GM12801 (cell line): ENCODE measurements around the gene FBN1.

Experiments
- TF ChIP-seq, protein P1 (sequence below): IDR thresholded peaks from one replicate; pipeline ENCODE4 v1.5.1; 2011; ENCODE audit warnings: control low read depth; ENCODE audit not compliant: insufficient read length; ENCODE audit errors: extremely low read depth

Gene FBN1

DNA sequence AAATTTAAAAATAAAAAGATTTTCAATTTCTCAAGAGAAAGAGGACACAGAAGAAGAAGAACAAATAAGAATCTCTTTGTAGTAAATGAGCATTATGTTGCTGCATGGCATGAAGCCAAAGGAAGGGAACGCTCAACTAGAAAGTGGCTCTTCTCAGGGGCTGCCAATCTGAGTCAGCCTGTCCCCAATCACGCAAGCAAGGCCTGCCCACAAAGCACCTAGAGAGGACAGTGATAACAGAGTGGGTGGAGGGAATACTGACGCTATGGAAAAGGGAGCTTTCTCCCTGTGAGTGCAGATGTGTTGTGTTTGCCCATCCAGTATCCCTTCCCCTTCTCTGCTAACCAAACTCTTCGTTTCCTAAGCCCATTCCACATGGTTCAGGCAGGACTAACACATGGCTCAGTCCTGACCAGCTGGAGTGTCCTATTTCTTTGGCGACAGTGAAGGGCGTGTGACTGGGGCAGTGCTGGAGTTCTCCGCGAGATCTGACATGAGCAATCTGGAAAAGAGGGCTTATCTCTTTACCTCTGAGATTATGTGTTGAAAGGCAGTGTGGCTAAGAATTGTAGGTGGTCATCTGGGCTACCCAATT, 14.2 kb downstream of the FBN1 start:
- TF ChIP-seq, protein P1, sequence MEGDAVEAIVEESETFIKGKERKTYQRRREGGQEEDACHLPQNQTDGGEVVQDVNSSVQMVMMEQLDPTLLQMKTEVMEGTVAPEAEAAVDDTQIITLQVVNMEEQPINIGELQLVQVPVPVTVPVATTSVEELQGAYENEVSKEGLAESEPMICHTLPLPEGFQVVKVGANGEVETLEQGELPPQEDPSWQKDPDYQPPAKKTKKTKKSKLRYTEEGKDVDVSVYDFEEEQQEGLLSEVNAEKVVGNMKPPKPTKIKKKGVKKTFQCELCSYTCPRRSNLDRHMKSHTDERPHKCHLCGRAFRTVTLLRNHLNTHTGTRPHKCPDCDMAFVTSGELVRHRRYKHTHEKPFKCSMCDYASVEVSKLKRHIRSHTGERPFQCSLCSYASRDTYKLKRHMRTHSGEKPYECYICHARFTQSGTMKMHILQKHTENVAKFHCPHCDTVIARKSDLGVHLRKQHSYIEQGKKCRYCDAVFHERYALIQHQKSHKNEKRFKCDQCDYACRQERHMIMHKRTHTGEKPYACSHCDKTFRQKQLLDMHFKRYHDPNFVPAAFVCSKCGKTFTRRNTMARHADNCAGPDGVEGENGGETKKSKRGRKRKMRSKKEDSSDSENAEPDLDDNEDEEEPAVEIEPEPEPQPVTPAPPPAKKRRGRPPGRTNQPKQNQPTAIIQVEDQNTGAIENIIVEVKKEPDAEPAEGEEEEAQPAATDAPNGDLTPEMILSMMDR = no peak

DNA sequence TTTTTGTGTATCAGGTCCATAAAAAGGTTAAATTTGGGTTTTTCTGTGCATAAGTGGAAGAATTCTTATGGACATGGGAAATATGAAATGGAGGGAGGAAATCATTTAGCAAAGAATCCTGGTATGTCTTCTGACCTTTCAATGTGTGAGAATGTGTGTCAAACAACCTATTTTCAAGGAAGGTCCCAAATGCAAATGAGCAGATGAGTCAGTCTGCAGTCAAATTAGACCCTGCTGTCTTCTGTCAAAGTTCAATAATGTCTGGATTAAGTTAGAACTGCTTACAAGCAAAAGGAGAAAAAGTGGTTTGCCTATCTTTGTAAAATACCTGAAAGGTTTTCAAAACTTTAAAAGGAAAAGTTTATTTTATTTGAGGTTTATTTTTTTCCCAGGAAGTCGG, 15.3 kb downstream of the FBN1 start:
- TF ChIP-seq, protein P1 = no peak

DNA sequence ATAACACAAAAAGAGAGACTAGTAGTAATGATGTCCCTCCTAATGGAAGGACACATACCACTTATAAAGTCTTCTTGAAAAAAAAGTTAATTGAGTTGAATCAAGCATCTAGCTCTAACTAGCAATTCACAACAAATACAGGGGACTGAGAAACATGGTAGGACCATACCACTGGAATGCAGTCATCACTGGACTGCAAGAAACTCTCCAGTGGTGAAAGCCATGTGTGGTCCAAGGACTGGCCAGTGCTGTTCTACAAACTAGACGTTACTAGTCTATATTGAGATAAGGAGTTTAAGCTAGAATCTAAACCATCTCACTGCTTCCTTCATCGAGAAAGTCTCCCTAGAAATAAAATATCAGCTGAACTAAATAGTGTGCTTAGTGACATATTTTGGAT, 16.7 kb downstream of the FBN1 start:
- TF ChIP-seq, protein P1 = no peak

DNA sequence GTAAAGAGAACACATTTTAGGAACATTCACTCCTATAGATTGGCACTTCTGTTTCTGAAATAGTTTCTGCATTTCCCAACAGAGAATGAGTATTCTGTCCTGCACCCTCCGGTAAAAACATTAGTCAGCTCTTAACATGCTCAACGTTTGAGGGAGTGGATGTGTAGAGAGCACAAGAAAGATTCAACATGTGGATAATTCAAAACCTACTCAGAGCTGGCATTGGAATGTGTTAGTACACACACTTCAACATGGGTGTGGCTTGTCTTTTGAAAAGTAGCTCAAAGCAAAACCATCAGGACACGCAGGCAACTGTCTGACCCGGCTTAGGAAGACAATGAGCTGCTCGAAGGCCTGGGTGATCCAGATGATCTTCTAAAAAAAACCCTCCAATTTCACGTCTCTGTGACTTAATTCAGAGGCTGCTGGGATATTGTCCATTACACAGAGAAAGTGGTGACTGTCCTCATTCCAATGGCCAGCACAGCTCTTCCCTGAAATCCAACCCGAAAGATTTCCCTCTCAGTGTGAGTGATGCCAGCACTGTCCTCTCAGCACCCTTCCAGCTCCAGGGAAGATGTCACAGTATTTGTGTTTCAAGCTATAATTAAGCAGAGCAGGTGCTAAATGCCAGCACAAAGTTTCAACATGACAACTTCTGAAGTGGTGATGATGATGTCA, 18.1 kb downstream of the FBN1 start:
- TF ChIP-seq, protein P1 = no peak

DNA sequence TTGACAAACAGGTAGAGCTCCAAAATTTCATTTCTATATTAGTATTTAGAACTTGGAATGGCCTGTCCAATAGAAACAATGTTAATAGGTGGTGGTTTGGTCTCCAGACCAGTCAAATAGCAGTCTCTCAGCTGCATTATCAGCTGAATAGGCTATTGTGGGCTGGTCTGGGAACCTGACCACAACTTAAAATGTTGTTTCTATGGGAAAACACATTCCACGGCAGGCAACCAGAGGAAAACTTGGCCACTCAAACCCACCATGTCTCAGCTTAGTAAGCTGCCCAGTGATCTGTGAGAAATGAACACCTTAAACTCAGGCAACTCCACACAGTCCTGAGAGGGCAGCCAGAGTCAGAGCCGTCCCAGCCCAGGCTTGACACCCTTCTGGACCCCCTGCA, 20.4 kb downstream of the FBN1 start:
- TF ChIP-seq, protein P1 = no peak

DNA sequence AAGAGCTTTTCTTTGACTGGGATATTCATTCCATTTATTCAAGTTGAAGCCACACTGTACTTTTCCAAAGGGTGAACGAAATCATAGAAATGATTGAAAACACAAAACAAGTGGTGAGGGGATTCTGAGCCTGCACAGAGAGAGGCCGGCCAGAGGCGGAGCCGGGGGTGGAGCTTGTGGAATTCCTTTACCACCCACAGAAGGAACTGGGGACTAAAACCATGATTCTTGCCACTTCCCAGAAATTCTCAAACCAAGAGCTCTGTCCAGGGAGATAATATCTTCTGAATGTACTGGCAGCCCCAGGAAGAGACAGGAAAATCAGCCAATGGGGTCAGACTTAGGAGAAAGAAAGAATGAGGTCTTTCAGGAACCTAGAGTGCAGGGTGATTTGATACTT, 20.8 kb downstream of the FBN1 start:
- TF ChIP-seq, protein P1 = no peak

DNA sequence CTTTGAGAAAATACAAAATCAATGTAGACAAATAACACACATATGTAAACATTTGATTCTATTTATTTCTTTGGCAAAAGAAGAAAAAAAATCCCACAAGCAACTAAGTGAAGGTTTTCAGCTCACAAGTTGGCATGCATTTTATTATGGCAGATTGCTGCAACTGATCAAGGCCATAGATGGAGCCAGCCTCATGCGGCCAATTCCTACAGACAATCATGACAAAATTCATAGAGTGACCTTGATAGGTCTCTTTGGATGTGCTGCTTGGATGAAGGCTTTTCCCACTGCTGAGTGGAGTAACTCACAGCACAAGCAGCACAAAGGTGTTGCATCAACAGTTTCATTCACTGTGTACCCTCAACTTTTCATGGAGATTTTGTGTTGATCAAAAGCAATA, 22.1 kb downstream of the FBN1 start:
- TF ChIP-seq, protein P1 = no peak
